K562 (cell line): ENCODE measurements around the gene MTOR.

Source experiments
- BACH1 ChIP-seq: fragments of 200-800 bp; sonication (Bioruptor generic); IDR thresholded peaks from 2 replicates; pipeline ENCODE4 v1.6.1; 2016; ENCODE audit warnings: missing genetic modification characterization, missing compliant biosample characterization
- CBFA2T2 ChIP-seq: fragments of 450-650 bp; conservative IDR thresholded peaks from 2 replicates; pipeline ENCODE4 v1.6.1; 2017; ENCODE audit warnings: mild to moderate bottlenecking
- E2F6 ChIP-seq, 2 experiments: IDR thresholded peaks; 2 replicates each; pipeline ENCODE4 v1.6.1; 2011; ENCODE audit warnings: borderline replicate concordance in 1 of 2, control low read depth in 1 of 2, low read depth in 1 of 2, low read length in 1 of 2, mild to moderate bottlenecking in 1 of 2, mixed read lengths in 1 of 2, moderate library complexity in 1 of 2; ENCODE audit not compliant: insufficient read depth in 1 of 2, insufficient read length in 1 of 2, poor library complexity in 1 of 2, severe bottlenecking in 1 of 2; ENCODE audit errors: extremely low read depth in 1 of 2
- PATZ1 ChIP-seq: fragments of 250-450 bp; sonication (Bioruptor Pico); IDR thresholded peaks from 2 replicates; pipeline ENCODE4 v1.5.0; 2020; ENCODE audit warnings: mild to moderate bottlenecking, borderline replicate concordance
- POLR2A ChIP-seq: fragments of 450-650 bp; conservative IDR thresholded peaks from 2 replicates; pipeline ENCODE4 v1.6.1; 2016
- TBP ChIP-seq: optimal IDR thresholded peaks from 2 replicates; pipeline ENCODE3; 2011; ENCODE audit warnings: low read depth, low read length, improper control_type of control experiment
- ZNF121 ChIP-seq: sonication (generic); formaldehyde crosslinking; conservative IDR thresholded peaks from 2 replicates; pipeline ENCODE4 v1.8.0; 2022; ENCODE audit warnings: missing genetic modification reagents
- ZNF668 ChIP-seq: fragments of 250-450 bp; sonication (Bioruptor Pico); IDR thresholded peaks from 2 replicates; pipeline ENCODE4 v1.8.0; 2022; ENCODE audit warnings: mild to moderate bottlenecking, inconsistent platforms

- TF ChIP-seq ZNF121 (CRISPR knock-in tag) (no peak), POLR2A (no peak), PATZ1 (CRISPR knock-in tag) (no peak), TBP (no peak), BACH1 (no peak), ZNF668 (no peak), CBFA2T2 (no peak), E2F6 (IDR thresholded peaks at IDR 0.05; ENCODE audit: borderline replicate concordance in 1 of 2, extremely low read depth in 1 of 2, insufficient read depth in 1 of 2, insufficient read length in 1 of 2, low read depth in 1 of 2, low read length in 1 of 2, poor library complexity in 1 of 2, severe bottlenecking in 1 of 2) (no peak)
These were observed 104.1 kb downstream of the MTOR start for GRCh38 chr1:11158291-11158690.
